Left renal pelvis (tissue), 4 donors: ENCODE data around the gene CACNA2D2. TPM values are rescaled to one million over a fixed set of nuclear protein-coding genes. Genes with fewer than 3 reads are reported as not detected.

Experiments
- DNase-seq, 4 donors: peaks; one replicate each; pipeline ENCODE4 v3.0.0-alpha.2; 2013; ENCODE audit warnings: low read depth in 4 of 4, low spot score in 3 of 4
- polyA plus RNA-seq, 4 donors: library from polyadenylated mRNA; unstranded; fragments of 120-200 nt; gene quantifications; one replicate each; pipeline ENCODE4 v1.2.1, GENCODE V29; 2013; ENCODE audit not compliant: insufficient read length in 4 of 4

Gene CACNA2D2
- polyA plus RNA-seq, 4 donors = 7.2 to 17.1 (median 15.0) TPM

DNA sequence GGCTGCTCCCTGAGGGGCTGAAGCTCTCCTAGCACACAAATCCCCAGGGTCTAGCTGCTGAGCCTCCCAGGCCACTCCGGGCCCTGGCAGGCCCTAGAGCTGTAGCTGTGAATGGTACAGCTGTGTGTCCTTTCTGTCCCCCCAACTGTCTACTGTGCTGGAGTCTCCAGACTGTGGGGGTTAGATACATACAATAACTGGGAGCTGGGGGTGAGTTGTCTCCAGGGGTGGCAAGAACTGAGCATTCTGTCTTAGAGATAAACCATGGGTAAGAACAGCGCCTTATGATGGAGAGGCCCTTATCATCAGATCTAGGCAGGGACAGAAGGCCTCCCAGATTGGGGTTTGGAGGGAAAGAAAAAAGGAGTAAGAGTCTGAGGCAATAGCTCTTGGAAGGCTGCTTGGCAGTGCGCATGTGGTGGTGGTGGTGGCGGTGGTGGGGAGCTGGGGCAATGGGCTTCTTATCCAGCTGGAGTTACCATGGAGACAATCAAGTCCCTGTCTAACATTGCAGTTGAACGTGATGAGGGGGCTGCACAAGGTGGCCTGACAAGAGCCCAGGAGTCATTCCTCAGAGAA is 149.2 kb downstream of the CACNA2D2 start:
- DNase-seq = no peak

DNA sequence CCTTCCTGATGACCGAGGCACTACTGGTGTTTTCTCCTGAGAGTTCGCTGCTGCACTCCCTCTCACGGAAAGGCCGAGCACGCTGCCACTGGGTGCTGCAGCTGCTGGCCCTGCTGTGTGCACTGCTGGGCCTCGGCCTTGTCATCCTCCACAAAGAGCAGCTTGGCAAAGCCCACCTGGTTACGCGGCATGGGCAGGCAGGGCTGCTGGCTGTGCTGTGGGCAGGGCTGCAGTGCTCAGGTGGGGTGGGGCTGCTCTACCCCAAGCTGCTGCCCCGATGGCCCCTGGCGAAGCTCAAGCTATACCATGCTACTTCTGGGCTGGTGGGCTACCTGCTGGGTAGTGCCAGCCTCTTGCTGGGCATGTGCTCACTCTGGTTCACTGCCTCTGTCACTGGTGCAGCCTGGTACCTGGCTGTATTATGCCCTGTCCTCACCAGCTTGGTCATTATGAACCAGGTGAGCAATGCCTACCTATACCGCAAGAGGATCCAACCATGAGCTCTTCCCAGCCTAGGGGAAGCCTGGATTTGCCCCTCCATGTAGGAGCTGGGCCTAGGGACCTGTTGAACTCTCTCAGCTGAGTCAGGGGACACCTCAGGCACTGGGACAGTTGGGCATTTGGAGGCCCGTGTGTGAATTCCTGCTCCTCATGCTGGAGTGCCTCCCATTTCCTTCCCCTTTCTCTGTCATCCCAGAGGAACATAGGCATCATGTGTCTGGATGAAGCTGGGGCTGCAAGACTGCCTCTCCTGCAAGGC is 150.0 kb downstream of the CACNA2D2 start:
- no peak for DNase-seq

- no peak for DNase-seq
These were observed 150.7 kb downstream of the CACNA2D2 start for GRCh38 chr3:50352781-50353180.

GRCh38 chr3:50351323-50351697 is 152.1 kb downstream of the CACNA2D2 start:
- DNase-seq = no peak

DNA sequence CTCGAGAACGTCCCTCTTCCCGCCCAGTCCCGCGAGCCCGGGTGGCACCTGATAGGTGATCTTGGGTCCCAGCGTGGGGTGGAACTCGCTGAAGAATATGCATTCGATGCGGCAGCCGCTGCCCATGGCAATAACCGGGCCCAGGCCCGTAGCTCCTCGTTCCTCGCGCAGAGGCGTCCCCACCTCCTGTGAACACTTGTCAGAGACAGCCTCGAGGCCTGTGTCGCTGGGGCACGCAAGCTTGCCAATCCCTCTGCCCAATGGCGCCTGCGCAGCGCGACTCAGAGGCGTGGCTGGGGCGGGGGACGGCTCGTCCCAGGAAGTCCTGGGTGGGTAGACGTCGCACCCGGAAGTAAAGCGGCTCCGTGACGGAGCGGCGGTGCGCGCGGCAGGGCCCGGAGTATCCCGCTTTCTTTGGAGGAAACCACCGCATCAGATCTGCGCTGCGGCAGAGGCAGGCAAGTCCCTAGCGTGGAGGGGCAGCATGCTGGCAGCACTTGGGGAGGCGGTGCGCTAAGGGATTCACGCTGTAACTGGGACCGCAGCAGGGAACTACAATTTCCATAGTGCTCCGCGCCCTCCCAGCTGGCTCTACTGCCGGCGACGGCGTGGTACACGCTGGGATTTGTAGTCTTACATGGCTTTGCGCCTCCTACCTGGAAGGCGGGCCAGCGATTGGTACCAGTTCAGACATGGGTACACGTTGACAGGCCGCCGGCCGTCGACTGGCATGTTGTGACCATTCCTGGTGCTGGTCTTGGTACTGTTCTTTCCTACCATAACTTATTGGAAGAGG is 152.7 kb downstream of the CACNA2D2 start, which contains the start of the genes CYB561D2 and NPRL2:
TSS of gene CYB561D2 (plus strand) at position 336 of the 796 bp plus-strand sequence. CDS start 572 bp downstream, outside the sequence.
TSS of gene NPRL2 (minus strand) at position 249 of the 796 bp plus-strand sequence. CDS start at position 126, 123 bp downstream.
- peak; percentile 80 to 85 (median 82) for DNase-seq

GRCh38 chr3:50350213-50350526 is 153.3 kb downstream of the CACNA2D2 start:
- no peak for DNase-seq

GRCh38 chr3:50347187-50347813 is 156.1 kb downstream of the CACNA2D2 start:
- no peak for DNase-seq

DNA sequence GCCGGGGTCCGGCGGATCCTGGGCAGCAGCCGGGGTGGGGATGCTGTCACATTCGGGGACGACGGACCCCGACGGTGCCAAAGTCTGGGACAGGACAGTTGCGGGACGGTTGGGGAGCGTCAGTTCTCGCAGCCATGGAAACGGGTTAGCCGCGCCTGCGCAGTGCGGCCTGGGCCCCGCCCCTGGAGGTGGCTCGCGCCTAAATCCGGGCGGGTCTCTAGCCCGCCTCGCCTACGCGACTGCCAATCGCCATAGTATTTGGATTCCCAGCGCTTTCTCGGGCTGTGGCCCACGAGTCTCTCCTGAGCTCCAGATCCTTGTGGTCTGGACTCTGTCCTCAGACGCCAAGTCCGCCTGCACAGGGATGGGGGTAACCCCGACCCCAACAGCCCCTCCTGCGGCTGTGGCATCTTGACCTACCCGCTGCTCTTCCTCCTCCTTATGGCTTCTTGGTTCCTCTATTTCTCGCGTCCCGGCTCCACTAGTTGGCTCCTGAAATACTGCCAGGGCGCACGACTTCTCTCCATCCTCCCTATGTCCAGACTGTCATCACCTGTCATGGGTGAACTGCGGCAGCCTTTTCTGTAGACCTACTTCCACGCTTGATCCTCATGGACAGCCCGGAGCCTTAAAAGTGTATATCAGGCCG is 157.7 kb downstream of the CACNA2D2 start, which contains the start of gene ZMYND10:
TSS of gene ZMYND10 (minus strand) at position 147 of the 649 bp plus-strand sequence. CDS start 153 bp downstream, outside the sequence.
- DNase-seq = no peak

- DNase-seq = no peak
These were observed 158.4 kb downstream of the CACNA2D2 start for GRCh38 chr3:50345008-50345407.

GRCh38 chr3:50342813-50343633 is 160.4 kb downstream of the CACNA2D2 start:
- no peak for DNase-seq

DNA sequence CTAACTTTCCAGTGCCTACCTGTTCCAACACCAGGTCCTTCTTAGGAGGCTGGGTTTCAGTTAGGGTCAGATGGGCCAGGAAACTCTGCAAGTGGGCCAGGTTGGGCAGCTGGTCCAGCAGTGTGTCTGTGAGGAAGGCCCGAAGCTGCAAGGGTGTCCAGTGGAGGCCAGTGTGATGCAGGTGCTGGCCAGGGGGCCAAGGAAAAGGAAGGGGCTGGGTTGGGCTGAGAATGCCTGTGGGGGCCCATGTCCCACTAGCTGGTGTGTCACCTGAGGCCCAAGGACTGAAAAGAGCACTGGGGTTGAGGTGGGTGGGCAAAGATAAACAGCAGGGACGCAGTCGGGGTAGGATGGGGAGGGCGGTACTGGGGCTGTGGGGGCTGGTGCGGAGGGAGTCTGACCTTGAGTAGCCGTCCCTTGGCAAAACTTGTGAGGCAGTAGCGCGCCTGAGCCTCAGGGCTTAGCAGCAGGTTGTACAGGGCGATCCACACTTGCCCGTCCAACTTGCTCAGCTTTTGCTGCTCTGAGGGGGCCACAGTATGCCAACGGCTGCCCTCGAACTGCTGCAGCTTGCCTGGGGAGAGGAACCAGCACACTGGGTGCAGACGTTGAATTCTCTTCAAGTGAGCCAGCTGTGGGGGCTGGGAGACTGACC is 161.3 kb downstream of the CACNA2D2 start:
- no peak for DNase-seq

- no peak for DNase-seq
These were observed 161.9 kb downstream of the CACNA2D2 start for GRCh38 chr3:50341537-50341936.

- no peak for DNase-seq
These were observed 162.7 kb downstream of the CACNA2D2 start, which contains the start of gene RASSF1 for GRCh38 chr3:50340448-50341329. Gene RASSF1, minus strand, starts transcription at chr3:50340836. Its CDS starts 31 bp downstream, at chr3:50340805.

DNA sequence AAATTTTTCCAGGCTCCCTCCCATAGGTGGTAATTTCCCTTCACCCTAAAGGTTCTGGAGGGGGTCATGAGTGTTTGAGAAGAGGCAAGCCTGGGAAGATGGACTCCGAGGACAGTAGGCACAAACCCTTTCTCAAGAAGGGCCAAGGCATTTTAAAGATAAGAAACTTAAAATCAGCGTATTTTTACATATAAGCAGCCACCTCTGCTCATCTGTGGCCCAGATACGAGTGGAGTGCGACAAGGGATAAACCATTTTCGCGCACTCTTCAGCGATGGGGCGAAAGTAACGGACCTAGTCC is 163.3 kb downstream of the CACNA2D2 start:
- no peak for DNase-seq

- DNase-seq = no peak
These were observed 163.8 kb downstream of the CACNA2D2 start for GRCh38 chr3:50339485-50340146.

DNA sequence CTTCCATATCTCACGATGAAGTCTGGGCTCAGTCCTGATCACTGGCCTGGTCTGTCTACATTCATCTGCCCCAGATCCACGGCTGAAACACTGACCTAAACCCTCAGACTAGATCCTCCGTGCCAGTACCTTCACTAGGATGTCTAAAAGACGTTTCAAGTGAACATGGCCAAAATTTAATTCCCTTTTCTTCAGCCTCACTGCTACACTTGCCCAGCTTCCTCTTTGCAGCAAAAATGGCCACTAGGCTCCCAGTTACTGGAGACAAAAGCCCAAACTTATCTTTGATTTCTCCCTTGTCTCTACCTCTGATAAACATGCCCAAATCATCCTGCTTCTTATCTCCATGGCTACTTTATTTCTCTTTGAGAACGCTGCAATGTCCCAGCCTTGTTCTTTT is 164.5 kb downstream of the CACNA2D2 start:
- no peak for DNase-seq

- DNase-seq = peak; percentile 93 to 96 (median 94)
These were observed 166.1 kb downstream of the CACNA2D2 start for GRCh38 chr3:50337175-50337861.
